Cerebellar cortex (tissue), 1 donor: ENCODE results near the gene COX6B2.
A peak's percentile ranks its signal among the peaks of the same experiment; 100 is the strongest.
"Not testable (repeated sequence)": the region's sequence is repeated elsewhere in the genome, so short reads cannot be mapped to it uniquely, and the experiment has no call there.

Source experiments
- DNase-seq: peaks from one replicate; pipeline ENCODE4 v3.0.0-alpha.2; 2015; ENCODE audit warnings: low spot score

Gene COX6B2

GRCh38 chr19:55341595-55342531 is 12.7 kb downstream of the COX6B2 start:
- DNase-seq: no peak

GRCh38 chr19:55341171-55341588 is 13.3 kb downstream of the COX6B2 start:
- DNase-seq: peak; percentile 58

- no peak for DNase-seq
These were observed 13.8 kb downstream of the COX6B2 start for GRCh38 chr19:55340784-55341147.

- no peak for DNase-seq
These were observed 14.4 kb downstream of the COX6B2 start for GRCh38 chr19:55339889-55340783.

- peak; percentile 100 for DNase-seq
These were observed 15.2 kb downstream of the COX6B2 start, which contains the start of gene KMT5C for GRCh38 chr19:55339105-55339888. TSS of gene KMT5C (plus strand) at chr19:55339876. CDS start at chr19:55341937, 2,061 bp downstream.

- DNase-seq: no peak
These were observed 18.4 kb downstream of the COX6B2 start for GRCh38 chr19:55336101-55336500.

GRCh38 chr19:55333870-55334269 is 20.6 kb downstream of the COX6B2 start:
- DNase-seq: no peak

- DNase-seq: not testable (repeated sequence)
These were observed 24.7 kb downstream of the COX6B2 start for GRCh38 chr19:55329791-55330190.

- DNase-seq: not testable (repeated sequence)
These were observed 25.7 kb downstream of the COX6B2 start for GRCh38 chr19:55328774-55329318.

GRCh38 chr19:55325172-55325571 is 29.3 kb downstream of the COX6B2 start, which contains the start of gene TMEM150B:
TSS of gene TMEM150B (minus strand) at chr19:55325341. CDS start at chr19:55321036, 4,305 bp downstream.
- no peak for DNase-seq

GRCh38 chr19:55324662-55325061 is 29.9 kb downstream of the COX6B2 start:
- no peak for DNase-seq

GRCh38 chr19:55322204-55322885 is 32.2 kb downstream of the COX6B2 start:
- no peak for DNase-seq

GRCh38 chr19:55321466-55322137 is 32.9 kb downstream of the COX6B2 start:
- DNase-seq: no peak

GRCh38 chr19:55320844-55321419 is 33.6 kb downstream of the COX6B2 start:
- no peak for DNase-seq

- peak; percentile 78 for DNase-seq
These were observed 34.7 kb downstream of the COX6B2 start for GRCh38 chr19:55319785-55320184.

- DNase-seq: no peak
These were observed 37.9 kb downstream of the COX6B2 start for GRCh38 chr19:55316646-55317045.

- no peak for DNase-seq
These were observed 38.5 kb downstream of the COX6B2 start for GRCh38 chr19:55315956-55316525.

GRCh38 chr19:55314396-55314795 is 40.1 kb downstream of the COX6B2 start:
- DNase-seq: no peak
